Parathyroid adenoma (tissue), 2 donors: ENCODE data around the gene GRIK4.
"Not testable (repeated sequence)": the region's sequence is repeated elsewhere in the genome, so short reads cannot be mapped to it uniquely, and the experiment has no call there.

Experiments used
- H2AFZ ChIP-seq: fragments of 300-600 bp; sonication (generic); one replicate; pipeline ENCODE4 v1.7.0; 2017; ENCODE audit warnings: antibody characterized with exemption, mild to moderate bottlenecking
- H3K27ac ChIP-seq: fragments of 300-600 bp; sonication (generic); one replicate; pipeline ENCODE4 v1.7.0; 2017
- H3K27me3 ChIP-seq: fragments of 300-600 bp; sonication (generic); one replicate; pipeline ENCODE4 v1.7.0; 2017; ENCODE audit warnings: low read length; ENCODE audit not compliant: control insufficient read depth, insufficient read depth
- H3K36me3 ChIP-seq: fragments of 300-600 bp; sonication (generic); one replicate; pipeline ENCODE4 v1.7.0; 2017; ENCODE audit warnings: low read length; ENCODE audit not compliant: control insufficient read depth, insufficient read depth
- H3K4me1 ChIP-seq: fragments of 300-600 bp; sonication (generic); one replicate; pipeline ENCODE4 v1.7.0; 2017; ENCODE audit warnings: control low read depth
- H3K4me2 ChIP-seq: fragments of 300-600 bp; sonication (generic); one replicate; pipeline ENCODE4 v1.7.0; 2017; ENCODE audit warnings: low read length
- H3K4me3 ChIP-seq: fragments of 300-600 bp; sonication (generic); one replicate; pipeline ENCODE4 v1.7.0; 2017; ENCODE audit warnings: low read depth, low read length
- H3K79me2 ChIP-seq: fragments of 300-600 bp; sonication (generic); one replicate; pipeline ENCODE4 v1.7.0; 2017; ENCODE audit warnings: control low read depth
- H3K9ac ChIP-seq: fragments of 300-600 bp; sonication (generic); one replicate; pipeline ENCODE4 v1.7.0; 2017; ENCODE audit warnings: mild to moderate bottlenecking
- H3K9me3 ChIP-seq: fragments of 300-600 bp; sonication (generic); one replicate; pipeline ENCODE4 v1.7.0; 2017; ENCODE audit warnings: low read length; ENCODE audit not compliant: control insufficient read depth
- TF ChIP-seq, protein P1 (sequence below): fragments of 300-600 bp; sonication (generic); IDR thresholded peaks from one replicate; pipeline ENCODE4 v1.7.0; 2017; ENCODE audit warnings: antibody characterized with exemption, mild to moderate bottlenecking
- donor health status: primary hyperparathyroidism.

The GRIK4 gene

GRCh38 chr11:120499859-120500258 is 11.7 kb upstream of the GRIK4 start:
- Histone ChIP-seq H3K36me3 (no peaks in the 10 kb centered on the region), H3K27me3 (no peaks in the 10 kb centered on the region), H3K27ac (no peak overlapping the region), H3K4me1 (peaks cover 5% of the 10 kb centered on the region), H3K4me2 (no peak overlapping the region), H2AFZ (no peak overlapping the region), H3K4me3 (no peak overlapping the region), H3K9ac (no peak overlapping the region), H3K79me2 (no peaks in the 10 kb centered on the region), H3K9me3 (no peaks in the 10 kb centered on the region)
- TF ChIP-seq, protein P1, sequence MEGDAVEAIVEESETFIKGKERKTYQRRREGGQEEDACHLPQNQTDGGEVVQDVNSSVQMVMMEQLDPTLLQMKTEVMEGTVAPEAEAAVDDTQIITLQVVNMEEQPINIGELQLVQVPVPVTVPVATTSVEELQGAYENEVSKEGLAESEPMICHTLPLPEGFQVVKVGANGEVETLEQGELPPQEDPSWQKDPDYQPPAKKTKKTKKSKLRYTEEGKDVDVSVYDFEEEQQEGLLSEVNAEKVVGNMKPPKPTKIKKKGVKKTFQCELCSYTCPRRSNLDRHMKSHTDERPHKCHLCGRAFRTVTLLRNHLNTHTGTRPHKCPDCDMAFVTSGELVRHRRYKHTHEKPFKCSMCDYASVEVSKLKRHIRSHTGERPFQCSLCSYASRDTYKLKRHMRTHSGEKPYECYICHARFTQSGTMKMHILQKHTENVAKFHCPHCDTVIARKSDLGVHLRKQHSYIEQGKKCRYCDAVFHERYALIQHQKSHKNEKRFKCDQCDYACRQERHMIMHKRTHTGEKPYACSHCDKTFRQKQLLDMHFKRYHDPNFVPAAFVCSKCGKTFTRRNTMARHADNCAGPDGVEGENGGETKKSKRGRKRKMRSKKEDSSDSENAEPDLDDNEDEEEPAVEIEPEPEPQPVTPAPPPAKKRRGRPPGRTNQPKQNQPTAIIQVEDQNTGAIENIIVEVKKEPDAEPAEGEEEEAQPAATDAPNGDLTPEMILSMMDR: no peak

DNA sequence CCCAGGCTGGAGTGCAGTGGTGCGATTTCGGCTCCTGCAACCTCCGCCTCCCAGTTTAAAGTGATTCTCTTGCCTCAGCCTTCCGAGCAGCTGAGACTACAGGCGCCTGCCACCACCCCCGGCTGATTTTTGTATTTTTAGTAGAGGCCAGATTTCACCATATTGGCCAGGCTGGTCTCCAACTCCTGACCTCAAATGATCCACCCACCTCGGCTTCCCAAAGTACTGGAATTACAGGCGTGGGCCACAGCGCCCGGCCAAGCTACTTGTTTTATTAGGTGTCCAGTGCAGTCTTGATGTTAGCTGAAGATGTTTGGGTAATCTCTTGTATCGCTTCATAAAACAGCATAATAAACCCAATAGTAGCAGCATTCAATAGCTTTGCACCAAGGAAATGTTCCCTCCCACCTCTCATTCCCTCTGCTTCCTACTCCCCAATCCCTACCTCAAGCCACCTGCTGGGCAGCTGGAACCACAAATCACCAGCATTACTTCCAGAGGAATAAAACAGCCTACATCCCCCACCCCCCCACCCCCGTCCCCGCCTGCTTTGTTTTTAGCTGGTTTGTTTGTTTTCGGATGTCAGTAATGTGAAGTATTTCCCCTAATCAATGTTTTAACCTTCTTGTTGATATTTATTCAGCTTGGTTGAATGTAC is 11.0 kb upstream of the GRIK4 start:
- no peak overlapping the region for H2AFZ ChIP-seq
- H3K36me3 ChIP-seq: no peaks in the 10 kb centered on the region
- no peaks in the 10 kb centered on the region for H3K27me3 ChIP-seq
- H3K79me2 ChIP-seq: no peaks in the 10 kb centered on the region
- H3K9me3 ChIP-seq: no peaks in the 10 kb centered on the region
- no peak overlapping the region for H3K4me3 ChIP-seq
- TF ChIP-seq, protein P1: no peak
- no peak overlapping the region for H3K9ac ChIP-seq
- no peak overlapping the region for H3K27ac ChIP-seq
- no peak overlapping the region for H3K4me2 ChIP-seq
- peaks cover 4% of the 10 kb centered on the region for H3K4me1 ChIP-seq

- no peak overlapping the region for H2AFZ ChIP-seq
- H3K36me3 ChIP-seq: no peaks in the 10 kb centered on the region
- no peak overlapping the region for H3K4me3 ChIP-seq
- TF ChIP-seq, protein P1: no peak
- no peak overlapping the region for H3K27ac ChIP-seq
- H3K27me3 ChIP-seq: no peaks in the 10 kb centered on the region
- no peaks in the 10 kb centered on the region for H3K9me3 ChIP-seq
- H3K79me2 ChIP-seq: no peaks in the 10 kb centered on the region
- no peak overlapping the region for H3K4me2 ChIP-seq
- peaks cover 2% of the 10 kb centered on the region for H3K4me1 ChIP-seq
- H3K9ac ChIP-seq: no peak overlapping the region
Measured at GRCh38 chr11:120501440-120501839, 10.1 kb upstream of the GRIK4 start.

DNA sequence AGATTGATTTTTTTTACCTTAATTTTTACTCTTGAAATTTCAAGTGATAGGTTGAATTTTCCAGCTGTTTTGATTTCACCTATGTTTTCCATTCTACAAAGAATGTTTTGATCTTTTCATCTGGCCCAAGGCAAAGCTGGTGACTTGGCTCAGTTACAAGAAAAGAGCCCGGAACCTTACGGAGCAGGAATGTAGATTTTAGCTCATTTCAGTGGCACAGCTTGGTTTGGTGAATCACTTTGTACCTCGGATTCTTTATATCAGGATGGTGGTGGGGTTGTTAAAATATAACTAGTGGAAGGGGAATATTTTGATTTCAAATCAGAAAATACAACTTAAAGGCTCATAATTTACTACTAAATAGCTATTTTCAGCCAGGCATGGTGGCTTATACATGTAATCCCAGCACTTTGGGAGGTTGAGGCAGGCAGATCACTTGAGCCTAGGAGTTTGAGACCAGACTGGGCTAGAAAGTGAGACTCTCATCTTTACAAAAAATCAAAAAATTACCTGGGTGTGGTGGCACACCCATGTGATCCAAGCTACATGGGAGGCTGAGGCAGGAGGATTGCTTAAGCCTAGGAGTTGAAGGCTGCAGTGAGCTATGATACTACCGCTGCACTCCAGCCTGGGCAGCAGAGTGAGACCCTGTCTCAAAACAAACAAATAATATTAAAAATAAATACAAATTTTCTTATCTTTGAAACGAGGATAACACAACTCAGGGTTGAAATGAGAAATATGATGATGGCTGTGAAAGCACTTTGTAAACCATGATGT is 9.4 kb upstream of the GRIK4 start:
- no peak overlapping the region for H3K27ac ChIP-seq
- no peak overlapping the region for H2AFZ ChIP-seq
- no peaks in the 10 kb centered on the region for H3K9me3 ChIP-seq
- TF ChIP-seq, protein P1: no peak
- H3K4me2 ChIP-seq: no peak overlapping the region
- H3K79me2 ChIP-seq: no peaks in the 10 kb centered on the region
- H3K4me3 ChIP-seq: no peak overlapping the region
- no peak overlapping the region for H3K9ac ChIP-seq
- H3K4me1 ChIP-seq: peaks cover 2% of the 10 kb centered on the region
- H3K36me3 ChIP-seq: no peaks in the 10 kb centered on the region
- H3K27me3 ChIP-seq: no peaks in the 10 kb centered on the region

- H3K36me3 ChIP-seq, H2AFZ ChIP-seq, H3K4me2 ChIP-seq, H3K27ac ChIP-seq, H3K4me1 ChIP-seq, H3K79me2 ChIP-seq, H3K9me3 ChIP-seq, H3K4me3 ChIP-seq, H3K27me3 ChIP-seq, H3K9ac ChIP-seq: not testable (repeated sequence)
Measured at GRCh38 chr11:120503529-120503928, 8.0 kb upstream of the GRIK4 start.
